GM21723 (cell line): Measurements from ENCODE around the gene OLR1.

Experiments used
- ATAC-seq: cut with Tn5 transposase; IDR thresholded peaks from one replicate; pipeline ENCODE4 v1.9.1; 2021; ENCODE audit warnings: mild to moderate bottlenecking, moderate library complexity; ENCODE audit not compliant: unreplicated experiment

Gene OLR1

DNA sequence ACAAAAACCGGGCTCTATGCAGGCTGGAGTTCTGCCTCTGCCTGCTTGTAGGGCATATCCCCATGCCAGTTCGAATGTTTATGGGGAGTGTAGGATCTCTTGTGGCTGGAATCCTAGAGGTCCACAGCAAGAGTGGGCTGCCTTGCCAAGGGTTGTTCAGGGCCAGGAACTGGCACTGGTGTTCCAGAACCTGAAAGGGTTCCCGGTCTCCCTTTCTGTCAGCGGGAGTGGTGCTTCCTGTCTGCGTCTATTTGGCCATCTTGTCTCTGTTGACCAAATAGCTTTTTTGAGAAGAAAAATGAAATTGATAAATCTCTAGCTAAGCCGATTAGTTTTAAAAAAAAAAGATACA lies 17.8 kb downstream of the OLR1 start:
- ATAC-seq: no peak

DNA sequence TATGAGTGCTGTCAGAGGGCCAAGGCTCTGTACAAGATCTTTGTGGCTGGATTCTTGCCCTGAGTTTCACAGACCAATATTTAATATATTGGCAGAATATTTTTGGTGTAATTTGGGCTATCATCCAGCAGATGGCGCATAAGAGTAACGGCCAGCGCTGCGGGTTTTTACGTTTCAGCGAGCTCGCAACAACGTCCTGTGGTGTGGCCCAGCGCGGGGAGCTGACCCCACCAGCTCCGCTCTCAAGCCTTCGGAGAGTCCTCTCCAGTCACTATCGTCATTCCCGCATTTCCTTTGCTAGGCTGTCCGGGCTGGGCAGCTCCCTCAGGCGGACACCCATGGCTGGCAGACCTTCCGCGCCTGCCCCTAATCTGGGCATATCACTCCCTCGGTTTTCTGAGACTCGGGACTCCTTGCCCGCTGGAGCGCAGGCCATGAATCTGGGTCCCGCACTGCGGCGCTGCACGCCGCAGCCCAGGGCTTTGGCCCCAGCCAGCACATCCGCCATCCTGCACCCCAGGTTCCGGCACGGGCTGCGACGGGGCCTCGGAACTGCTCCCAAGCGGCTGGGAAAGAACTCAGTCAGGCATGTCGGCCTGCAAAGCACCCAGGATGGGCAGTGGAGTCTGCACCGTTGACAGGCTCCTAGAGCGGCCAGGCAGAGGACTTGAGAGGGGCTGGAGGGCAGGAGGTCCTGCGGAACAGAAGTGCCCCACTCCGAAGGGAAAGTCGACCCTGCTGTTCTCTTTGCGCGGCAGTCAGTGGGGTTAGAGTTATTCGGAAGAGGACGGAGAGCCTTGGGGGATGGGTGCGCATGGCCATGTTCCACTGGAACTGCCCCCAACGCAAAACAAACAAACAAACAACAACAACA lies 18.4 kb downstream of the OLR1 start:
- ATAC-seq: no peak

DNA sequence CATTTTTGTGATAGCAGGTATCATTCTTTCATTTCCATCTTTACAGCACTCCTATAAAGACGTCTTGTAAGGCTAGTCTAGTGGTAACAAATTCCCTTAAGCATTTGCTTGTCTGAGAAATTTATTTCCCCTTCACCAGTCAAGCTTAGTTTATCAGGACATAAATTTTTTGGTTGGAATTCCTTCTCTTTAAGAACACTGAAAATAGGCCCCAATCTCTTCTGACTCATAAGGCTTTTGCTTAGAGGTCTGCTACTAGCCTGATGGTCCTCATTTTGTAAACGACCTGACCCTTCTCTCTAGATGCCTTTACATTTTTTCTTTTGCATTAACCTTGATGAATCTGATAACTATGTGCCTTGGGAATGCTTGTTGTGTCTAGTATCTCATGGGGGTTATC lies 20.3 kb downstream of the OLR1 start:
- no peak for ATAC-seq

DNA sequence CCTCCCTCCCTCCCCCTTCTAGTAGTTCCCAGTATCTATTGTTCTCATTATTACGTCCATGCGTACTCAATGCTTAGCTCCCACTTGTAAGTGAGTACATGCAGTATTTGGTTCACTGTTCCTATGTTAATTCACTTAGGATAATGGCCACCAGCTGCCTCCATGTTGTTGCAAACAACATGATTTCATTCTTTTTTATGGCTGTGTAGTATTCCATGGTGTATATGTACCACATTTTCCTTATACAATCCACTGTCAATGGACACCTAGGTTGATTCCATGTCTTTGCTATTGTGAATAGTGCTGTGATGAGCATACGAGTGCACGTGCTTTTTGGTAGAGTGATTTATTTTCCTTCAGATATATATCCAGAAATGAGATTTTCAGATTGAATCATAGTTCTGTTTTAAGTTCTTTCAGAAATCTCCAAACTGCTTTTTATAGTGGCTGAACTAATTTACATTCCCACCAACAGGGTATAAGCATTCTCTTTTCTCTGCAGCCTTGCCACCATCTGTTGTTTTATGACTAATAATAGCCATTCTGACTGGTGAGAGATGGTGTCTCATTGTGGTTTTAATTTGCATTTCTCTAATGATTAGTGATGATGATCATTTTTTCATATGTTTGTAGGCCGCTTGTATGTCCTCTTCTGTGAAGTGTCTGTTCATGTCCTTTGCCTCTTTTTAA lies 24.1 kb downstream of the OLR1 start:
- ATAC-seq: peak; percentile 83

DNA sequence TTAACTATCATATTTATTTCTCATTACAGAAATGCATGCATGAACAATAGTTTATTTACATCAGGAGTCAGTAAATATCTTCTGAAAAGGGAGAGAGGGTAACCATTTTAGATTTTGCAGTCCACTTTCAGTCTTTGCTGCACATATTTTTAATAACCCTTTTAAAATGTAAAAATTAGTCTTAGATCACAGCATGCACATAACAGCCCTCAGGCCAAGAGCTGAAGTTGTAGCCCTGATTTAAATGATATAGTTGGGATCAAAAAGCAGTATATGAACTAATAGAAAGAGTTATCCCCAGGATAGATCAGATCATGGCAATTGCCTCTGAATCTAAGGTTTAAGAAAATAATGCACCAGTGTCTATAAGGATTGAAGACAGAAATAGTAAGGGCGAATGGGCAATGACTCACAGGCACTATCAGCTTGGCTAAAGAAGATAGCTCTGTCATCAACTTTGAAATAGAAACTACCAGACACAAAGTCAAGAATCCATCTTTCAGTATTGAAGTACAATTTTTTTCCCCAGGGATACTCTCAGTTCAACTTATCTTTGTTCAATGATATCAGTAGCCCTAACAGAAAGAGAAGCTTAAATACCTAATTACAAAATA lies 28.8 kb downstream of the OLR1 start:
- ATAC-seq: no peak

DNA sequence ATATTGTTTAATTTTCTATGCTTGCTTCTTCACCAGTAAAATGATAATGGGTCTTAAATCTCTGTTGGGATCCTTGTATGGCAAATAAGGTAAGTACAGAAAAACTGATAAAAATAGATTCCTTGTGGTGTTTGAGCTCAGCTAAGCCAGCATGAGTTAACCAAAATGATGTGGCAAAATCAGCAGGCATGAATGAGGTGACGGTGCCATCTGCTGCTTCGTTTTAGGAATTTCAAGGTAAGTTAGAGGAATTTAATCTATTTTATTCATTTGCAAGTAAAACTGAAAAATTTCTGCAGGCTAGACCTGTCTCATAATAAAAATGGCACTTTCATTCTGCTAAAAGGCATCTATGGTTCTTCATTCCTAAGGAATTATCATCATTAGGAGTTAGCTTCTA lies 31.9 kb downstream of the OLR1 start:
- no peak for ATAC-seq

DNA sequence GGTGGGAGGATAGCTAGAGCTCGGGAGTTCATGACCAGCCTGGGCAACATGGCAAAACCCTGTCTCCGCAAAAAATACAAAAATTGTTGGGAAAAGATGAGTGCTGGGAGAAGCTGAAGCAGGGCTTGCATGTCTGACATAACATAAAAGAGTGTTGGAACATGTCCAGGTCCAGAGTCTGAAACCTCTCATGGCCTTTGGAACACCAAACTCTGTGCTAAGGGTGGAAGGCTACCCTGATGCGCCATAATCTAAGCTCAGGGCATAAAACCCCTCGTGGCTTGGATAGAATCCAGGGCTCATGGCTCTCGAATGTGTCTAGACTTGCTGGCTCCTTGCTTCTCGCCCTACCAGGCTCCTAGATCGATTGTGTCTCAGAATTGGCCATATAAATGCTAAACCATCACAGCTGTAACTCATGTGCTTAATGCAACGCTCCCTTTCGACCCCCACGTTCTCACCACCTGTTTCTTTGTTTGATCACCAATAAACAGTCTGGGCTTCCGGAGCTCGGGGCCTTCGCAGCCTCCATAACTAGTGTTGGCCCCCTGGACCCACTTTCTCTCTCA lies 35.2 kb downstream of the OLR1 start:
- ATAC-seq: no peak

DNA sequence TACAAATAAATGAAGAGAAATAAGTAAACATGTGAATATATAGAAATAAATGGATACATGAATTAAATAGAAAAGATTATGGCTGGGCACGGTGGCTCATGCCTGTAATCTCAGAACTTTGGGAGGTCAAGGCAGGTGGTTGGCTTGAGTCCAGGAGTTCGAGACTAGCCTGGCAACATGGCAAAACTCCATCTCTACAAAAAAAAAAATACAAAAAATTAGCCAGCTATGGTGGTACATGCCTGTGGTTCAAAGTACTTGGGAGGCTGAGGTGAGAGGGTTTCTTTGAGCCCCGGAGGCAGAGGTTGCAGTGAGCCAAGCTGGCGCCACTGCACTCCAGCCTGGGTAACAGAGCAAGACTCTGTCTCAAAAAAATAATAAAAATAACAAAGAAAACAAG lies 36.8 kb downstream of the OLR1 start:
- ATAC-seq: no peak

DNA sequence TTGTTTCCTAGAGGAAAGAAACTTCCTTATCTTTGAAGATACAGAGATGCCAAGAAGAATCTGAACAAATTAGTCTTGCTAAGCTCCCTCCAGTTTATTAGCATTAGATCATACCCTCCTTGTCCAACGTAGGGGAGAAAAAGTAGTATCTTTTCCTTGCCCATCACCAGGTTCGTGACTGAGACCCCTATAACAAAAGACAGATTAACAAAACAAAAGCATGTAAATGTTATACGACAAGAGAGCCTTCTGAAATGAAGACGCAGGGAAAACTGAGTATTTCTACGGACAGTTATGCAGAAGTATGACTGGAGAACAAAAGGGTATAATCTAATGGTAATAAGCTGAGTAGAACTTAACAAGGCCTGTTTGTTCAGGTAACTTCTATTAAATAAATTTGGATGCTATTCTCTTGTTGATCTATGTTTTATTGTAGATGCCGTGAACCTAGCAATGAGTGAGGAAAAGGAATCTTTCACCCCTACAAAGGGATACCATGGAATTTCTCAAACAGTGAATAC lies 39.0 kb downstream of the OLR1 start:
- ATAC-seq: no peak

DNA sequence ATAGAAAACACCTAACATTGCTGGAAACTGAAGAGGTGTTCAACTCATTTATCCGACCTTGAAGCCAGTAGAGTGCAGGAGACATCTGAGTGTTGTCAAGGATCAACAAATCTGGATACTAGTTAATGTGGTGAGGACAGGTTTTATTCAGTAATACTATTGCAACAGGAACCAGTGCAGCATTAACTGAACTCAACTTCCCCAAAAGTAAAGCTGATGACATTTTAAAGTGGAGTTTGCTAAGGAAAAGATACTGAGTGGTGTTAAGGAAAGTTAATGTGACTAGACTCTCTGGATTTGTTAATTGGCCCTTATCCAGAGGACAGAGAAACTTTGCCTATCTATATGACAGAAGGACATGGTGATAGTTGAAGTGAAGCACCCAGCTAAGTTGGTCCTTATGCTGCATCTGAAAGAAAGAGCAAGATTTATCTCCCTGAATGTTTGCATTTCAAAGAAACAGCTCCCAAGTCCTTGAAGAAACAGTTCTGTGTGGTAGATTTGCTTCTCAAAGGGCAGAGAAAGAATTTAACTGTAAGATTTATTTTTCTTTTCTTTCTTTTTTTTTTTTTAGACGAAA lies 40.7 kb downstream of the OLR1 start:
- ATAC-seq: no peak

DNA sequence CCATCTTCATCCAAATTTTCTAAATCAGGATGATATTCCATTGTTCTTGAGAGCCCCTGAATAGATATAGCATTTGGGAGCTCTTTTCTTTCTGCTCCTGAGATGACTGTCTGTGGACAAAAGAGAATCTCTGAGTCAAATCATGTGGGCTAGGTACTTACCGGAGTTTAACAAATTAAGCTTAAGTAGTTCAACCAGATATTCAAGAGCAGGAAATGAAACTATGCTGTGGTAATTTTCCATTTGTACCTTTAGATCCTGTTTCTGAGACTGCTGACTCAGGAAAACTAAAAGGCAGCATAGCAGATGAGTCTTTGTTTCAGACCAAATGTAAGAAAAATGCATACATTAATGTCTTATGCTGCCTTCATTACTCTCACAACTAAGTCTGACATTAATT lies 41.9 kb downstream of the OLR1 start, which contains the start of gene CLEC7A:
TSS of gene CLEC7A (minus strand) at position 158 of the 400 bp plus-strand sequence. CDS start at position 41, 117 bp downstream.
- ATAC-seq: peak; percentile 93

DNA sequence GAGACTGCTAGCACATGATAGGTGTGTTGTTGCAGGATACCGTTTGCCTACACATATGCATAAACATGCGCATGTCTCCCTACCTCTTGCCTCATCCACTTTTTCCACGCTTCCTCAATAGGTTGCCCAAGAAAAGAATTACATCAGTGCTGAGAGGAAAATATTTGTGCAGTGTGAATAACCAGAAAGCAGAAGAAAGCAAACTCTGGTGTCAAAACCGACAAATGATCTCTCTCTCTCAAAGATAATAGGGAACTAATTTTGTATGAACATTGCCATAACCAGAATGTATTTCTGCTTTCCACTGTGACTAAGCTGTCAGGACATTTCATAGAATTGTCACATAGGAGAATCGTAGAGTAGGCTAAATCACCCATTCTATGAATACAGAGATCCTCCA lies 43.2 kb downstream of the OLR1 start:
- no peak for ATAC-seq

DNA sequence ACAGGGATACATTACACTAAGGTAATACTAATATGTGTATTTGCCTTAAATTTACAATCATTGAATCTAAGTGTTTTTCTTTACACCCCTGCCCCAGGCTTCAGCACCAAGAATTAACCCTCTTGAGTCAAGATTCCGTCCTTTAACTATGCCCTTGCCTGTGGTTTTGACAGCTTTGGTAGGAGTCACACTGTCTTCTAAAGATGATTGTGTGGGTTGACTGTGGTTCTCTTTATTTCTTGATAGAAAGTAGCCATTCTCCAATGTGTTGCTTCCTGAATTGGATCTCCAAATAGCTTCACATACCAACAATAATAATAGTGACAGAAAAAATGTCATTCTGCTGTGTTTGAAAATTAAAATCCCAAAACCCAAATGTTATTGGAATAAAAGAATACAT lies 45.5 kb downstream of the OLR1 start:
- ATAC-seq: no peak

DNA sequence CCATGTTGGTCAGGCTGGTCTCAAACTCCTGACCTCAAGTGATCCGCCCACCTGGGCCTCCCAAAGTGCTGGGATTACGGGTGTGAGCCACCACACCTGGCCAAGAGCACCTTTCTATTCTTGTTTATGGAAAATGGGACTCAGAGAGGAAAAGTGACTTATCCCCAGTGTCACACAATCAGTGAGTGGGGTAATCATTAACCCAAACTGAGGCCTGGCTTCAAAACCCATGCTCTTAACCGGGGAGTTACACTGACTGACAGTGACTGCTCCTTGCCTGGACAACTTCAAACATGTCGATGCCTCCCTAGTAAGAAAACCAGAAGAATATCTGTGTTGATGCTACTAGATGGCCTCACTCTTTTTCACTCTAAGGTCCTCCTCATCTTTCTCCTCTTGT lies 49.2 kb downstream of the OLR1 start:
- ATAC-seq: no peak

DNA sequence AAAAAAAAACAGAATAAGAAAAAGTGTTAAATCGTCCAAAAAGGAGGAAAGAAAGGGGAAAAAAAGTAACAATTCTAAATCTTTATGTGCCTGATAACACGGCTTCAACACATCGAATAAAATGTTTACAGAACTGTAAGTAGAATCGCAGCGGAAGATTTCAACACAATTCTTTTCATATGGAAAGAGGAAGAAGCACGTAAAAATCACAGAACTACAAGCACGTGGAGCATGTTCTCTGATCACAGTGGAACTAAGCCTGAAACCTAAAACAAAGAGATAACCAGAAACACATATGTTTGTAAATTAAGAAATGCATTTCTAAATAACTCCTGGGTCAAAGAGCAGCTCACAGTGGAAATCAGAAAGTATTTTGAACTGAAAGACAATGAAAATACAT lies 50.7 kb downstream of the OLR1 start:
- ATAC-seq: no peak

DNA sequence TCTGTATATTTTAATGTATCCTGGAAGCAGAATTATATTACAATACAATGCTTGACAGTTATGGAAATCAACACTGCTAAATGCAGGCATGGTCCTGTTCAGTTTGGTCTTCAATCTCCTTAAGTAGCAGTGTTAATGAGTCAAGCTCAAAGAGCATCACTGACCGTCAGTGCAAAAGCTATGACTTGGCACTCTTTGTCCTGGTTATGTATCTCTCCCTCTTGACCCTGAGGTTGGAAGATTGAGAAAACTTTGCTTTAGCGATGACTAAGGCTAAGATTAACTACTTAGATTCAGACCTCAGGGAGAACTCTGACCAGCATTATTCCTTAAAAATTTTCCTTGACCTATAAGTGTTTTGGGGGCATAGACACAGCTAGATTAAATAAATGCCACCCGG lies 52.9 kb downstream of the OLR1 start:
- no peak for ATAC-seq

DNA sequence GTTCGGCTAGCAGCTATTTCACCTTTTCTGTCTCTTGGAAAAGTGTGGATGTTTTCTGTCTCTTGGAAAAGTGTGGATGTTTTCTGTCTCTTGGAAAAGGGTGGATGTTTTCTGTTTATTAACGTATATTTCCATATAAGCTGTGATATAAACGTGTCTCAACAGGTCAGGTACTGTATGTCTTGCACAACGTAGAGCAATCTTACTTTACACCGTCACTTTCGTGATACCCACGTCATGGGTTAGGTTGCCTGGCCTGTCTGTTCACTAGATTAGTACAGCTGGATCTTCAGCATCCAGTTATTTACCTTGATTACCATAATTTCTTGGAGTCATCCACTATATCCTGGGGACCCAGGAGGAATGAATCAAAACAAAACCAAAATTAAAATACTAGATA lies 56.0 kb downstream of the OLR1 start:
- no peak for ATAC-seq

DNA sequence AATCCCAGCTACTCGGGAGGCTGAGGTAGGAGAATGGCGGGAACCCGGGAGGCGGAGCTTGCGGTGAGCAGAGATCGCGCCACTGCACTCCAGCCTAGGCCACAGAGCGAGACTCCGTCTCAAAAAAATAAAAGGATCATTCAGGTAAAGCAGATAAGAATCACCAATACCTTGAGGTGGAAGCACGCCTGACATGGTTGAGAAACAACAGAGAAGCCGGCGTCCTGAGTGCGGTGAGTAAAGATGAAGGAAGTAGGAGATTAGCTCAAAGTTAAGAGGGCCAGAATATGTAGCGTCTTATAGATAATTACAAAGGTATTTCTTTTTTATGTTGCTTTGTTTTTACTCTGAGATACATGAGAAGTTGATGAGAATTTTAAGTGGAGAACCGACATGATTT lies 56.6 kb downstream of the OLR1 start:
- ATAC-seq: no peak

DNA sequence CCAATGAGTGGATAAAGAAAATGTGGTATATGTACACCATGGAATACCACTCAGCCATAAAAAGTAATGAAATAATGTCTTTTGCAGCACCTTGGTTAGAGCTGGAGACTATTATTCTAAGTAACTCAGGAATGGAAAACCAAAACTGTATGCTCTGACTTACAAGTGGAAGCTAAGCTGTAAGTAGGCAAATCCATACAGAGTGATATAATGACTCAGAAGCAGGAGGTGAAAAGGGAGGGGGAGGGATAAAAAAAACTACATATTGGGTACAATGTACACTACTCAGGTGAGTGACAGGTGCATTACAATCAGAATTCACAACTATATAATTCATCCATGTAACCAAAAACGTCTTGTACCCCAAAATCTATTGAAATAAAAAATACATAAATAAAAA lies 58.0 kb downstream of the OLR1 start:
- ATAC-seq: no peak

DNA sequence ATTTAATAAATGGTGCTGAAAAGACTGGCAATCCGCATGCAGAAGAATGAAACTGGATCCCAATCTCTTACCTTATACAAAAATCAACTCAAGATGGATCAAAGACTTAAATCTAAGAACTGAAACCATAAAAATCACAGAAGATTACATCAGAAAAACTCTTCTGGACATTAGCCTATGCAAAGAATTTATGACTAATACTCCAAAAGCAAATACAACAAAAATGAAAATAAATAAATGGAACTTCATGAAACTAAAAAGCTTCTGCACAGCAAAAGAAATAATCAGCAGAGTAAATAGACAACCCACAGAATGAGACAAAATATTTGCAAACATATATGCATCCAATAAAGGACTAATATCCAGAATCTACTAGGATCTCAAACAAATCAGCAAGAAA lies 58.9 kb downstream of the OLR1 start:
- ATAC-seq: no peak

DNA sequence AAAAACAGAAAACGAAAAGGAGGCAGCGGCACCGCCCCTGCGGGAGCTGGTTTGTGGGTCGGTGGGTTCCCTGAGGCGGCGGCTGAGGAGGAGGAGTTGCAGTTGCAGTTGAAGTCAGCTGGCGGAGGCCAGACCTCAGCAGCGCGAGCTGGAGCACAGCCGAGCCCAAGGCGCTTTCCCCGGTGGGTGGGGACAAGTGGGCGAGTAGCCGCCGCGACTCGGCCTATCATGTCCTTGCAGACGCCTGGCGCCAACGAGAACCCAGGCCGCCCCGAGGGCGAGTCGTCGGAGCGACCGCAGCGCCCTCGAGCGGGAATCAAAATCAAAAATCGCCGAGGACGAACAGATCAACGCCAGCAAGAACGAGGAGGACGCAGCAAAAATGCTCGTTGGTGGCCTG lies 60.5 kb downstream of the OLR1 start:
- ATAC-seq: no peak
